GM21786 (cell line): ENCODE measurements around the gene MNDA.
"Not testable (repeated sequence)": the region's sequence is repeated elsewhere in the genome, so short reads cannot be mapped to it uniquely, and the experiment has no call there.

Experiments
- ATAC-seq: cut with Tn5 transposase; IDR thresholded peaks from one replicate; pipeline ENCODE4 v1.9.1; 2021; ENCODE audit not compliant: unreplicated experiment

The MNDA gene

DNA sequence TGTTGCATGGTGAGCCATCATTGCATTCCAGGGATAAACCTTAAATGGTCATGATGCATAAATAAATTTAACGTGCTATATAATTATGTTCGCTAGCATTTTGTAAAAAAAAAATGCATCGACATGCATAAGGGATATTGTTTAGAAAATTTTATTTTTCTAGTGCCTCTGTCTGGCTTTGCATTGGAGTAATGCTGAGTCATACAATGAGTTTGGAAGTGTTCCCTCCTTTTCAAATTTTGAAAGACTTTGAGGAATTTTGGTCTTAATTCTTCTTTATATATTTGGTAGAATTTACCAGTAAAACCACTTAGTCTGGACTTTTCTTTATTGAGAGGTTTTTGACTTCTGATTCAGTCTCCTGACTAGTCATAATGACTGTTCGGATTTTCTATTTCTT lies 4.9 kb downstream of the MNDA start:
- ATAC-seq: no peak

DNA sequence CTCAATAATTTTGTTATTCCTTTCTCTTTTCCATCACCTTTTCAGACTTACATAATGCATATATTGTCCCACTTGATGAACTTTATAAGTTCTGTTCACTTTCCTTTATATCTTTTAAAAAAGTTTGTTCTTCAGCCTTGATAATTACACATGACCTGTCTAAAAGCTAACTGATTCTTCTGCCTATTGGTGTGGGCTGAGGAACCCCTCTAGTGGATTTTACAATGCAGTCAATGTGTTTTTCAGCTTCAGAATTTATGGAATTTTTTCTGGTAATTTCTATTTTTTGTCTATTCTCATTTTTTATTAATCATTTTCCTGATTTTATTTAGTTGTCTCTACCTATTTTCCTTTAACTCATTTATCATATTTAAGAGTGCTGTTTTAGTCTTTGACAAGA lies 7.5 kb downstream of the MNDA start:
- ATAC-seq: no peak

- no peak for ATAC-seq
Observed at GRCh38 chr1:158839566-158839965, 8.4 kb downstream of the MNDA start.

- ATAC-seq: no peak
Observed at GRCh38 chr1:158840236-158840635, 9.1 kb downstream of the MNDA start.

DNA sequence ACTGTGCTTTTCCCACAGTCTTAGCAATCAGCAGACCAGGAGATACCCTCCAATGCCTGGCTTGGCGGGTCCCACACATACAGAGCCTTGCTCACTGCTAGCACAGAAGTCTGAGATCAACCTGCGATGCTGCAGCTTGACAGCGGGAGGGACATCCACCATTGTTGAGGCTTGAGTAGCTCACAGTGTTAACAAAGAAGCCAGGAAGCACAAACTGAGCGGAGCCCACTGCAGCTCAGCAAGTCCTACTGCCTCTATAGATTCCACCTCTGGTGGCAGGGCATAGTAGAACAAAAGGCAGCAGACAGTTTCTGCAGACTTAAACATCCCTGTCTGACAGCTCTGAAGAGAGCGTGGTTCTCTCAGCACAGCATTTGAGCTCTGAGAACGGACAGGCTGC lies 33.4 kb downstream of the MNDA start:
- ATAC-seq: no peak

GRCh38 chr1:158870438-158870837 lies 39.3 kb downstream of the MNDA start:
- not testable (repeated sequence) for ATAC-seq

DNA sequence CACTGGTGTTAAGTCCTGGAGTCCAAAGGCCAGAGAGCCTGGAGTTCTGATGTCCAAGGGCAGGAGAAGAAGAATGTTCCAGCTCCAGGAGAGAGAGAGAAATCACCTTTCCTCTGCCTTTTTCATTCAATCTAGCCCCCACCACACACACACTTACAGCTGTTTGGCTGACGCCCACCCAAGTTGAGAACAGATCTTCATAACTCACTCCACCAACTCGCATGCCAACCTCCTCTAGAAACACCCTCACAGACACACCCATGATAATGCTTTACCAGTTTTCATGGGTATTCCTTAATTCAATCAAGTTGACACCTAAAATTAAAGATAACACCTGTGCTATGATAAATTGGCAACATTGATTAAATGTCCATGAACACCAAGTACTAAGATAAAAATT lies 42.0 kb downstream of the MNDA start:
- ATAC-seq: no peak

DNA sequence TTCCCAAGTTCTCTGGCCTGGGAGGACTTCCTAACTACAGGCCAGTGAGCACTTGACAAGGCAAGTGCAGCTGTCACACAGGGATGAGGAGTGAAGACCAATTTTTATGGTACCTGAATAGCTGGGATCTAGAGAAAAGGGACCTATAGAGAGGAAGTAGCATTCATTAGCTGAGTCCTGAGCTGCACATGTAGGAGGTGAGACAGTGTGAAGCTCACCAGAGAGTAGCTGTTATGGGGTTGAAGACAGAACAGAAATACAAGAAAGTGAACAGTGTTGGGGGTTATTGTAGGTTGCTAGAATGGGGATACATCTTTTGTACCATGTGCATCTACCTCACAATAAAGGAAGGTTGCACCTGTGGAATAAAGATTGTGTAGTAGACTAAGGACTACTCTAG lies 62.5 kb downstream of the MNDA start:
- no peak for ATAC-seq

- ATAC-seq: no peak
Observed at GRCh38 chr1:158898722-158899121, 67.6 kb downstream of the MNDA start.
